MM.1S (cell line): ENCODE measurements around the gene CENPH.

Experiments
- CTCF ChIP-seq: fragments of 300-600 bp; sonication (generic); IDR thresholded peaks from 2 replicates; pipeline ENCODE4 v1.5.1; 2016; ENCODE audit warnings: antibody characterized with exemption, low read length, mixed read lengths
- EZH2 ChIP-seq: fragments of 300-600 bp; sonication (generic); optimal IDR thresholded peaks from 2 replicates; pipeline ENCODE3; 2017; ENCODE audit warnings: low read depth, mild to moderate bottlenecking, antibody characterized with exemption, low read length, mixed read lengths
- EZH2phosphoT487 ChIP-seq: fragments of 300-600 bp; sonication (generic); IDR thresholded peaks from 2 replicates; pipeline ENCODE4 v1.6.1; 2018; ENCODE audit warnings: antibody characterized with exemption, low read length

GRCh38 chr5:69156456-69156855 is 32.9 kb upstream of the CENPH start:
- TF ChIP-seq CTCF (no peak), EZH2 (no peak), EZH2phosphoT487 (no peak)
